GM19397 (cell line): ENCODE results near the gene GNAT3.

Source experiments
- ATAC-seq: cut with Tn5 transposase; IDR thresholded peaks from one replicate; pipeline ENCODE4 v1.9.1; 2021; ENCODE audit warnings: mild to moderate bottlenecking, moderate library complexity; ENCODE audit not compliant: unreplicated experiment

The GNAT3 gene

DNA sequence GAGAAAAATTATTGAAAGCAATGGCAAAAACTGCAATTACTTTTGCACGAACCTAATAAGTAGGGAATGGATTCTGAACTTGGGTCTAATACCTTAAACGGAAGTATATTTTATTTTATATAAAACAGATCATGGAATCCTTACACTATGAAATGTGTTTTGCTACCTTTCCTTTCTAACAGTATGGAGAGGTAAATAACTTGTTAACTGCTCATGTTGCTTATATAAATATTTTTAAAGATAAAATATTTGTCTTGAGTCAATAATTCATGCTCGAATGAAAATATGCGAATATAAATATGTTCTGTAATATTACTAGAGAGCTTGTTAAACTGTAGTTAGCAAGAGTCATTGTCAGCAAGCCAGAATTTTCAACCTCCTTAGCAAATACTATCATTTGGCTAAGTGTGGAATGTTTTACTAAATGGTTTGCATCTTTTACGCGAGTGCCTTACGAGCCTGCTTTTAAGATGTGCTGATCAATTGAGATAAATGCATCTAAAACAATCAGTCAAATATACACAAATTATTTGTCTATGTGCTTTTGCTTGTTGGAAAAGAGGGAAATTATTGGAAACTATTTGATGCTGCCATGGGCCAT, 5.9 kb downstream of the GNAT3 start:
- ATAC-seq: no peak

DNA sequence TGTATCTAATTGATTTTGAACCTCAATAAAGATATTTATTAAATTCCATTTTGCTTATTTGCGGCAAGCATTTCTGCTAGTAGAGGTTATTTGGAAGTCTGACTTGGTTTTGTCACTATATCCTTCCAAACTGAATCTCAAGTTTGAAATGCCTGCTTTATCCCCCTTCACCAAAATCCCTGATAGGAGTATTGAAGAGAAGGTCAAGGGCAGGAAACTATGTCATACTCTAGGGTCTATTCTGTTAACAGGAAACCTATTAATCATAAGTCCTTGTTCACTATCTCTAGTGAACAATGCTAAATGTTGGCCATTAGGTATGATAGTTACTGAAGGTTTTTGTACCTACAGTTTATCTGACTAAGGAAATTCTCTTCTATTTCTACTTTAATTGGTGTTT, 11.5 kb downstream of the GNAT3 start:
- ATAC-seq: no peak

DNA sequence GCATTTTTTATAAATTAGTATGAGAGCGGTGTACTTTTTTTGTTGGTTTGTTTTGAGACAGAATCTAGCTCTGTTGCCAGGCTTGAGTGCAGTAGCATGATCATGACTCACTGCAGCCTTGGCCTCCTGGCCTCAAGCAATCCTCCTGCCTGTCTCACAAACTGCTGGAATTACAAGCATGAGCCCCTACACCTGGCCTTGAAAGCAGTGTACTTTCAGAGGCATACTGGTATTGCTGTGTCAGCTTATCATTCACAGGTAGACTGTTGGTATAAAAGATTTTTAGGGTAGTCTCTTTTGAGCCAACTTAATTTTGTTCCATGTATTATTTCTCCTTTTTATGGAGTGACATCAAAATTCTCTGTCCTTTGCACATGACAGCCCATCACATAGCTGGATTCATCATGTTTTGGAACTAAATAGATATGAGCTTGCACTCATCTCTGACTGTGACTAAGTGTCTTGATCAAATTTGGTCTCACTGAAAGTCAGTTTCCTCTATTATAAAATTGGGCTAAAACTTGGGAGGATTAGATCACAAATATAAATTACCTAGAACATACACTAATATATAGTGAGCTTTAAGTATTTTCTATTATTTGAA, 12.4 kb downstream of the GNAT3 start:
- no peak for ATAC-seq

DNA sequence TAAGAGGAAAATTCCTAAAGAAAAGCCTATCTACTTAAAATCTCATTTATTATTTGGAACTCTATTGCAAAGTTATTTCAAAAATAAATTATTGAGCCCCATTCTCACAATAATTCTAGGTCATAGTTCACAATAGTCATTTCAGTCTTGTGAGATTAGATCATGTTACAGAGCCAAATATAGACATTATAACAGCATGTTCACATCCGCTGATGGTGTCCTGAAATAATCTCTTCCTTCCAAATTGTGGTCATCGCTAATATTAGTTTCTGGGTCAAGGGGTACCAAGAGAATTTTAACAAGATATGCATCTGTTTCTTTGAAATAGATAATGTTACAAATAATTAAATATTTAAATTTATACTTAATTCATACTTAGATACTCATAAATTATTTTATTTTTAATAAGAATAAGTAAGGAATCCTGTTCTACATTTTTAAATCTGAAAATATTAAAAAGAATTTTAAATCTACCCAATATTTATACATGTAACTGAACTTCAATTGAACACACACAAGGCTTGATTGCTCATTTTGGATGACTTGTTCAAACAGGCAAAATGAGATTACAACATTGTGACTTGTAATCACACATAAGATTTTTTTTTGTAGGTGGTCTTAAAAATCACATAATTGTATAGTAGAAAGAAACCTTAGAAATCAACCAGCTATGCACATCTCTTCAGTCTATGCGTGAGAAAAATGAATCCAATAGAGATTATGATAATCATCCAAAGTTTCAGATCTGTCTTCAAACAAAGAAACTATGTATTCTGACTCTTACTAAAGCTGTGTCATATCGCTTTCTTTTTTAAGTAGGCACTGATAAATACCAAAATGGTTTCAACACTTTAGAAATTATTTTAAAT, 13.1 kb downstream of the GNAT3 start:
- no peak for ATAC-seq

DNA sequence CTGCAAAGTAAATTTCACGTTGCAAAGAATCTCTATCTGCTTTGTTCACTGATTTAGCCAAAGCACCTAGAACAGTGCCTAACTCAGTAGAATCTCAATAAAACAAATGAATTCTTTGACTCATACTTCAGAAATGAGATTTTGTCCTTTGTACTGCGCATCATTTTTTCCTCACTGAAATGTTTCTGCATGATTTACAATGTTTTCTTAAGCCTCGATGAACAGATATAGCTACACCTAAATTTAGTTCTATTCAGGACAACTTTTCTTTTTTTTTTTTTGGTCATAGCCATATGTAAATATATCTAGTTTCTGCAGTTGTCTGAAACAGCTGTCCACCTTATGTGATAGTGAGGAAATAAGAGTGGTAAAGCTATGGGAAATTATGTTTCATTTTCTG, 15.3 kb downstream of the GNAT3 start:
- ATAC-seq: no peak

DNA sequence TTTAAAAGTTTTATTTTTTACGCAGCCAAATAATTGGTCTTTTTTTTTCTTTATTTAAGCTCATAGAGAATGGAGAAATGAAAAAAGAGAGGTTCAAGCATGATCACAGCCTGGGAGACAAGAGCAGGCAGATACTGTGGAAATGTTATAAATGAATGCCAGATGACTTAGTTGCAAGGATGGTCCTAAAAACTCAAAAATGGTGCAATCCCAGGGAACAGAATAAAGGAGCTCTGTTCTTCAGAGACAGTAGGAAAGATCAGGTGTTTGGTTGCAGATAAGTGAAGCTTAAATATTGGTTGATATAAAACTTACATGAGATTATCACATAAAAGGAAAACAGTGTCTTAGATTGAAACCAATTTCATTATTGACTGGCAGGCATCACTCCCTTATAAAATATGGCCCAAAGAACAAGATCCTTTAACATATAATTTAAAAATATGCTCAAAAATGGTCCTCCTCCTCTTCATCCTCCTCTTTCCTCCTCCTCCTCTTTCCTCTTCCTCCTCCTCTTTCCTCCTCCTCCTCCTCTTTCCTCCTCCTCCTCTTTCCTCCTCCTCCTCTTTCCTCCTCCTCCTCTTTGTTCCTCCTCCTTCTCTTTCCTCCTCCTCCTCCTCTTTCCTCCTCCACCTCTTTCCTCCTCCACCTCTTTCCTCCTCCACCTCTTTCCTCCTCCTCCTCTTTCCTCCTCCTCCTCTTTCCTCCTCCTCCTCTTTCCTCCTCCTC, 18.6 kb downstream of the GNAT3 start:
- ATAC-seq: no peak

DNA sequence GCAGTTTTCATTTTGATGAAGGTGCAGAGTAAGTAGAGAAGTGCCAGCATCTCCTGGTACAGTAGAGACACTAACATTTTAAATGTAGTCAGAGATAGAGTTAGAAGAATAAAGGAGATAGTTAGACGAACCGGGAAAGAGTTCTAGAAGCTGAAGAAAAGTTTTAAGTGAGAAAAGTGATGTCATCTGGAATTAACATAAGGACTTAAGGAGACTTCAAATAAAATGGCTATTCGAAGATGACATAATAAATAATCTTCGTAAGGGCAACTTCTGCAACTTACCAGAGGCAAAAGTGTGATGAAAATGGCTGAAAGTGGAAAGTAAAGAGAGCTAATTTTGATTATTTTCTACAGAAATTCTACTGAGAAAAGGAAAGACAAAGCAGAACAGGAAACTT, 20.4 kb downstream of the GNAT3 start:
- ATAC-seq: no peak

DNA sequence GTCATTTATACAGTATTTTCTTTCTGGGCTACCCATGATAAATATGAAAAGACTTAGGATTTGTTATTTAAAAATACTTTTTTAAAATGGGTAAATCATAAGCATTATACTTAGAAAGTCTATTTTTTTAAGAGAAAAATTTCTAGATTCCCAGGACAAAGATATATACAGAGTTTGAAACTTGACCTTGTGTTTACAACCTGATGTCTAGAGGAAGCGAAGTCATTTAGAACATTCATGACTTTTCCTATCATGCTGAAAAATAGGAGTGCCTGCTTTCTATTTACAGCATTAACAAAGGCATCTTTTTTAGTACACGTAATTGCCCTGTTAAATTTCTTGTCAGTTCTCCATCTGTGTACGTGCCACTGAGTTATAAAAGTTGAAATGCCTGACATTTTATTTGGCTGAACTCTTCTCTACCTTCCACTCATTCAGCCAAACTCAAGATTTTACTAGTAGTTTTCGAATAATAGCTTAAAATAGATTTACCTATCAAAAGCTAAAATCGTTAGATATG, 23.0 kb downstream of the GNAT3 start:
- ATAC-seq: no peak

DNA sequence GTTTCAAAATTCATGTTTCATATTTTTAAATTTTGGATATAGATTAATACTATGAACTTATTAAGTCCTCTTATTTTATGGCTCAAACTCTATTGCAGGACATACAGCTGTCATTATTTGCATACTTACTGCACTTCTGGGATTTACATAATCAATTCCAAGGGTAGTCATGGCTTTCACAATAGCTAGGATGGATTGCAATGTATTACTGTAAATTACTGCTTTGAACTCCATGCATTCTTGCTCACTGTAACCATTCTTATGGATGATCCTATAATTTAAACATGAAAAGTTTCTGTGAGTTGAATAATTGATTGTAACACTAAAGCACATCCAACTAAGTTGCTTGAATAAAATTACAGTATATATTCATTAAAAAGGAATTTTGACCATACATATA, 23.5 kb downstream of the GNAT3 start:
- ATAC-seq: no peak

DNA sequence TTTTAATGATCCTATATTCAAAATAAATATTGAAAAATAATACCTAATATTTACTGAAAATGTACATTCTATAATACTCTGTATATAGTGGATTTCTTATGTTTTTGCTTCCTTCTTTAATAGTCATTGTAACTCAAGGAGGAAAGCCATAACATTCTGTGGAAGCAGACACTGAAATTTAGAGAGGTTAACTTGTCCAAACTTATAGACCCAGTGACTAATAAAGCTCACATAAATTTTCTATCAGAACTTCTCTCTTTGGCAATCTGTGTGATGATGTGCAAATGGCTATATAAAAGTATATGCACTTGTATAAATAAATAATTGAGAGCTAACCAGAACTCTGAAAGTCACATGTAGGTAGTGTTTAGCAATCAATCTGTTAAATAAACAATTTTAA, 26.1 kb downstream of the GNAT3 start:
- ATAC-seq: no peak

DNA sequence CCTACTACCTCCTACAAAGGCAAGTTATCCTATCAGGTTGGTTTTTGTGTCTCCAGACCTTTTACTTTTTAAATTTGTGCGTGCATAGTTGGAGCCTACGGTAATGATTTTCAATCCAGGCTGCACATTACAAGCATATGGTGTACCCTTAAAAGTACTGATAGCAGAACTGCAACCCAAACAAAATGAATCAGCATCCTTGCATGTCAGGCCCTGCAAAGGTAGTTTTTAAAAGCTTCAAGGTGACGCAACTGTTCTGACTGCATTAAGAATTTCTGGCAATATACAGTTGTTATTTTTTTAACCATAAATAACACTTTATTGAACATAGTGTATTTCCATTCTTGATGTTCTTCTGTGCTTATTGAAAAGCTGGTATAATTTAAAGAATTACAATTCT, 28.9 kb downstream of the GNAT3 start:
- ATAC-seq: no peak

DNA sequence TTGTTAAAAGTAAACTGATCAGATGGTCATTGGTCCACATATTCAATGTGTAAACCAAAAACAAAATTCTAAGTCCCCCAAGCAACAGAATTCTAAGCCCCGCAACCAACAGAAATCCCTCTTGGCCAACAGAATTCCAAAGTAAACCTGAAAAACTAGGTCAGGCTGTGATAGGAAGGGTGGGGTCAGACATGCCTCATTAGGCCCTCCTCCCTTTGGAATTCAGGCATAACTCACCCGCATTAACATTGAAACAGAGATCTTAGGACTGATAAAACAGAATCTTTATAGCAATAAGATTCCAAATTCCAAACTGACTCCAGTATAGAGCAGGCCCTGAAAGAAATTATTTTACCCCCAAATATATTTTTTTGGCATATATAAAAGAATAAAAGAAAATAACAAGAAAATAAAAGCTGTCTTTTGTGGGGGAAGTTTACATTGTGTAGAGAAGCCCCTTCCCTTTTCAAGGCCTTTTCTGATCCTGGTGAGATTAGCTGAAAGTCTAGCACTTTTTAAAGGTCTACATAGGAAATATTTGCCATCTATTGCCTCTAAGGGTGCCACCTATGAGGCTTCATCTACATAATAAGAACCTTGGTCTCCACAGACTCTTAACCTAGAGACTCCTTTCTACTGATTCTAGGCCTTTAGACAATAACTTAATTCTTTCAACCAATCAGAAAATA, 30.5 kb downstream of the GNAT3 start:
- ATAC-seq: no peak

DNA sequence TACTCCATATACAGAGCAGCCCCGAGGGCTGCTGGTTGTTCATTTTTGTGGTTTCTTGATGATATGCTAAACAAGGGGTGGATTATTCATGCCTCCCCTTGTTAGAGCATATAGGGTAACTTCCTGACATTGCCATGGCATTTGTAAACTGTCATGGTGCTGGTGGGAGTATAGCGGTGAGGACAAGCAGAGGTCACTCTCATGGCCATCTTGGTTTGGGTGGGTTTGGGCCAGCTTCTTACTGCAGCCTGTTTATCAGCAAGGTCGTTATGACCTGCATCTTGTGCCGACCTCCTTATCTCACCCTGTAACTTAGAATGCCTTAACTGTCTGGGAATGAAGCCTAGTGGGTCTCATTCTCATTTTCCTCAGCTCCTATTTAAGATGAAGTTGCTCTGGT, 31.3 kb downstream of the GNAT3 start:
- no peak for ATAC-seq

DNA sequence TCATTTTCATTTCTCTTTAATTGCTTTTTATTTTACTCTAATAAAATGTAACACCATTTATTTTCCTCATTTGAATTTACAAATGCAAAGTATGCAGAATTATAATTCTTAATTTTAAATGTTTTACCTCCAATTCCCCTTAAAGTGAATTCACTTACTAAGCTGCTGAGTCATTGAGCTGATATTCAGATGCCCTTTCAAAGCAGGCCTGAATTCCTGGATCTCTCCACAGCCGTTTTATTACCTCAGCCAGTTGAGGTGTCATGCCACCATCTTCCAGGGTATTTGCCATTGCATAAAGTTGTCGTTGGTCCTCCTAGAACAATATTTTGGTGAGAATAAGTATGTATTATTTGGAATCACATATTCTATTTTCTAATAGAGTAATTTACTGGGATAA, 33.2 kb downstream of the GNAT3 start:
- no peak for ATAC-seq

DNA sequence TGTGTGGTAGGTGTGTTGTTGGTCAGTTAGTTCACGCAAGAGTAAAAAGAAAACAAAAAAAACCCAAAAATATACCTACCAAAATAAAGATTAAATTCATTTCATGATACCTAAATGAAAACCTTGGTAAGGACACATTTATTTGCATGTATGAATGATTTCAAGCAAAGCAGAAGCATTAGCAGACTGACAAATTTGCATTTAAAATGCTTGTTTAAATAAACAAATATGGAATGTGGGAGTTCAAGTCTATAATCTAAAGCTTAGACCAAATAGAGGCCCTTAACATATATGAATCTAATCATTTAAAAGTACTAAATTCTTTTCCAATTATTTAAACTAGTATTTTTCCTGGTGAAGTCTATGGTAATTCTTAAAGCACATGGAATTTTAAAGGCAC, 35.8 kb downstream of the GNAT3 start:
- no peak for ATAC-seq

DNA sequence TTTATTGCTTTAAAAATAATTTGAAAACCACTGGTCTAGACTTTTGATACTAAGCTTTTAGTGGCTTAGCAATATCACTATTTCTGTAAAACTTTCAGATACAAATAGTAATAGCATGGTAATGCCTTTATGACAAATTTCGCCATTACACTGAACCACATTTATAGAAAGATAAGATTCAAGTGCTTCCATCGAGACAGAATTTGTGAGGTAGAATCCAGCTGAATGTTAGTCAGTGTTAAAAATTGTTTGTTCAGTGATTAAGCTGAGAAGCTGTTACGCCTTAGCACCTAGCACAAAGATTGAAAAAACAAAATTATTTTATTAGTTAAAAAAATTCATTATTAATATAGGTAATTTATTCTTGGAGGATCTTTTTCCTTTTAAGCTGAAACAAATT, 36.5 kb downstream of the GNAT3 start:
- no peak for ATAC-seq

DNA sequence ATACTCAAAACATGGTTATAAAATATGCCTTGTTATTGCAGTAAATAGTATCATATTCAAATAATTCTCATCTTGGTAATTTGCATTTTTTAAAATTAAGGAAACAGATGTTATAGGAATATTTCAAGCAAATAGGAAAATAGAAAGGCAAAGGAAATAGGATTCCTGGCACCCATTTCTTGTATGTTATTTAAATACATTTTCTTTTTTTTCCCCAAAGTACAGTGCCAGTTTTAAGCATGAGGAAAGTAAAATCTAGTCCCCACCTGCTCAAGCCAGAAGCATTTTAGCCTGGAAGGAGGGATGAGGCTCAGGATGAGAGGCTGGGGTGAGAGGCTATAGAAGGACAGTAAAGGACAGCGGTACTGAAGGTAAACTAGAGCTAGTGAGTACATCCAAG, 38.1 kb downstream of the GNAT3 start:
- ATAC-seq: no peak

DNA sequence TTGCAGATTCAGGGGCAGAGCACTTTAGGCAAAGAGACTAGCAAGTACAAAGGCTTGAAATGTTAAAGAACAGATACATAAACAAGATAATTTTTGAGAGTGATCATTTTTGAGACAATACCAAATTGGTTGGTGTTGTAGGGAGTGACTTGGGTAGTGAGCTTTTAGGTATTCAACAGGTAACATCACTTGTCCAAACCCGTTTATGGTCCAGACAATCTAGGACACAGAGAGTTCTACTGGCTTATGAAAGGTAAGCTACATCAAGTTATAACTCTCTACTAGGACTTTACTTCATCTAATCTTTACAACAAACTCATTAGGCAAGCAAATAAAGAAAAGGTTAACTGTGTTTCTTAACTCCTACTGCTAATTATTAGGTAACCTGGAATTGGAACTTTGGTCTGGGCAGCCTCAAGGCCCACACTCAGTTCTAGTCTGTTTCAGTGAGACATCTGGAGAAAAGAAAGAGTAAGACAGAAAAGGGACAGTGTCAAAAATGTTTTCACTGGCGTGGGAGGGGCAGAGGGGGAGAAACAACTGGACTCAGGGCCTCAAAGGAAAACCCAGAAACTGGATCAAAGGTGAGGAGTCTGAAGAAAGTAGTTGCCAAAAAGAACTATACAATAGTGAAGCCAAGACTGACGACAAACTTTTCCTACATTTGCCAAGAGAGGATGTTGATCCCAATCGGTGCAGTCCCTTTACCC, 39.2 kb downstream of the GNAT3 start:
- no peak for ATAC-seq

DNA sequence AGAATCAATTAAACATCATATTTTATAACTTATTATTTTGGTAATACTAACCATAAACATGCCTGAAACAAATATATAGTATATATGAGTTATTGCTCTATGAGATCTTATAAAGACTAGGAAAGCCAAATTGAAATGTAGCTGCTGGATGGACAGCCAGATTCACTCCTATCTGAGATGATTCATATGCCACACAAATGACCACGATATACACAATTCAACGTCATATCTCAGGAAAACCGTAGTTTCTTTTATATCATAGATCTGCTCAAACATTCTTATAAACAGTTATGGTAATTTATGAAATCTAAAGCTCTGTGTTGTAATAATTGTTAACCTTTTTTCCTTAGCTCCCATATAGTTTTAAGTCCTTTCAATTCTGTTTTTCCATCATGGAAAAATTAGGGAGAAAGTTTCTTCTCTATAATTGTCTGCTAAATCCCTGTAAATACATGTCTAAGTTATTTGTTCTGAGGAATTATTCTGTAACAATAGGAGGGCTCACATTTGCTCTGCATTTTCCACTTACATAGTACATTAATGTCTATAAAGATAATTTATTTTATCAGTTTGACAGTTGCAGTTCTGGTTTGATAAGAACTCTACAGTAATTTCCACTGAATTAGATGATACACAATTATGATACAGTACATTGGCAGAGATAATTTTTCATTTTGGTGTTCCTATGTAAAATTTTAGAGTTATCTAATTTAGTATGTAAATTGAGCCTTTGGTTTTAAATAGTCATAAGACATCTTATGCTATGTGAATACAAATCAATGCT, 42.7 kb downstream of the GNAT3 start:
- ATAC-seq: no peak
